Calu3 (cell line): ENCODE results near the gene KAT2B. TPM values are rescaled to one million over a fixed set of nuclear protein-coding genes. Genes with fewer than 3 reads are reported as not detected.

Experiments used
- BruUV-seq: library from RNA; stranded (reverse); fragments of 400-500 nt; replicated peaks from 2 replicates; lab custom pipeline; 2021; lab: Mats Ljungman, UMichigan
- CTCF ChIA-PET: fragments of 300-600 bp; sonication (Branson Sonifier 250); formaldehyde crosslinking; loops from one replicate; lab custom pipeline; 2022; ENCODE audit warnings: antibody characterized with exemption; lab: Charles Lee
- DNase-seq: peaks from one replicate; pipeline ENCODE4 v3.0.0; 2022
- H3K27ac Mint-ChIP-seq: one replicate; pipeline ENCODE4 v1.8.0; 2022; ENCODE audit warnings: mixed read lengths; ENCODE audit not compliant: unreplicated experiment
- H3K27me3 Mint-ChIP-seq: one replicate; pipeline ENCODE4 v1.8.0; 2022; ENCODE audit warnings: mixed read lengths; ENCODE audit not compliant: unreplicated experiment
- H3K36me3 Mint-ChIP-seq: one replicate; pipeline ENCODE4 v1.8.0; 2022; ENCODE audit warnings: mild to moderate bottlenecking, moderate library complexity, mixed read lengths; ENCODE audit not compliant: insufficient read depth, unreplicated experiment
- H3K4me1 Mint-ChIP-seq: one replicate; pipeline ENCODE4 v1.8.0; 2022; ENCODE audit warnings: mild to moderate bottlenecking, low read depth, mixed read lengths; ENCODE audit not compliant: unreplicated experiment
- H3K4me3 Mint-ChIP-seq: one replicate; pipeline ENCODE4 v1.8.0; 2022; ENCODE audit warnings: mild to moderate bottlenecking, low read depth, moderate library complexity, mixed read lengths; ENCODE audit not compliant: unreplicated experiment
- H3K9me3 Mint-ChIP-seq: one replicate; pipeline ENCODE4 v1.8.0; 2022; ENCODE audit warnings: low read depth, mixed read lengths; ENCODE audit not compliant: unreplicated experiment
- intact Hi-C: fragments of 100-400 bp; cut with micrococcal nuclease; formaldehyde crosslinking; loops from one replicate; pipeline ENCODE4 v1.10.0; 2022; ENCODE audit not compliant: unreplicated experiment
- total RNA-seq: library from RNA; stranded (reverse); gene quantifications from 2 replicates; pipeline ENCODE4 v1.2.3, GENCODE V29; 2022
- TF ChIP-seq, protein P1 (sequence below): fragments of 200-600 bp; IDR thresholded peaks from one replicate; pipeline ENCODE4 v1.8.0; 2022; ENCODE audit warnings: antibody characterized with exemption; ENCODE audit not compliant: unreplicated experiment

The KAT2B gene
- total RNA-seq, 1 experiment from 2014 or later = 13.8 TPM

DNA sequence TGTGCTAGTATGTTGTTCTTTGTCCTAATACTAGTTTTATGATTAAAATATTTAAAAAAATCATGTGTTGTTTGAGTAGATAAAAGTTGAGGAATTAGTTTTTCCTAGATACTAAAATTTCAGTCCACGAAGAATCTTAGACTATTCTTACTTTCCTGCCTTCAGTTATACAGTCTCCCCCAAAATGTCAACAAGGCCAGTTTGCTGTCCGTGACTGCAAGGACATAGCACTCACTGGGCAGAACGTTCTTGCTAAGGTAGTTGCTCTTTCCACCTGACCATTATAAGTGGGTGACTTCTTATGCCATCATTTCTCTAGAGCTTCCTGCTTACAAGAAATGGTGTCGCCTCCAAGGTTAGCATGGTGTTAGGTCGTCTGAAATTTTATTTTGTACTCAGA is 32.8 kb downstream of the KAT2B start:
- Mint-ChIP-seq H3K27me3 (no peaks in the 10 kb centered on the region), H3K36me3 (no peaks in the 10 kb centered on the region), H3K9me3 (no peaks in the 10 kb centered on the region), H3K27ac (no peak overlapping the region), H3K4me1 (peaks cover 7% of the 10 kb centered on the region), H3K4me3 (no peak overlapping the region)
- intact Hi-C loops = no loop called here
- DNase-seq = no peak
- BruUV-seq = no TSS peak
- CTCF ChIA-PET = no interaction called here
- TF ChIP-seq, protein P1, sequence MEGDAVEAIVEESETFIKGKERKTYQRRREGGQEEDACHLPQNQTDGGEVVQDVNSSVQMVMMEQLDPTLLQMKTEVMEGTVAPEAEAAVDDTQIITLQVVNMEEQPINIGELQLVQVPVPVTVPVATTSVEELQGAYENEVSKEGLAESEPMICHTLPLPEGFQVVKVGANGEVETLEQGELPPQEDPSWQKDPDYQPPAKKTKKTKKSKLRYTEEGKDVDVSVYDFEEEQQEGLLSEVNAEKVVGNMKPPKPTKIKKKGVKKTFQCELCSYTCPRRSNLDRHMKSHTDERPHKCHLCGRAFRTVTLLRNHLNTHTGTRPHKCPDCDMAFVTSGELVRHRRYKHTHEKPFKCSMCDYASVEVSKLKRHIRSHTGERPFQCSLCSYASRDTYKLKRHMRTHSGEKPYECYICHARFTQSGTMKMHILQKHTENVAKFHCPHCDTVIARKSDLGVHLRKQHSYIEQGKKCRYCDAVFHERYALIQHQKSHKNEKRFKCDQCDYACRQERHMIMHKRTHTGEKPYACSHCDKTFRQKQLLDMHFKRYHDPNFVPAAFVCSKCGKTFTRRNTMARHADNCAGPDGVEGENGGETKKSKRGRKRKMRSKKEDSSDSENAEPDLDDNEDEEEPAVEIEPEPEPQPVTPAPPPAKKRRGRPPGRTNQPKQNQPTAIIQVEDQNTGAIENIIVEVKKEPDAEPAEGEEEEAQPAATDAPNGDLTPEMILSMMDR = no peak

DNA sequence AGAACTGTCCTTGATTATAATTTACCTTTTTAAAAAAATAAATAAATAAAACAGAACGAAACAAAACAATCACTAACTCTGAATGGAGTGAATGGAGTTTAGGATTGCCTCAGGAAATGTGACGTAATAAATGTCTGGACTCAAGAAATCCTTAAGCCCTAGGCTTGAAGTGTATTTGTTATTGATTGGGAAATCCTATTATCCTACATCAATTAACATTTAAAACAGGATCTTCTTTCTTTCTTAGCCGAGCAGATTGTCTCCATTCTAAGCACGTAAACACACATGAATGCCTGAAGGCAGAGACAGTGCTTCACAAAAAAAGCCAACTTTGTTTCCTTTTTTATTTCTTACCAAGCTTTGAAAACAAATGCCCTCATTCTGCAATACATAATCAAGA is 33.4 kb downstream of the KAT2B start:
- Mint-ChIP-seq H3K27me3 (no peaks in the 10 kb centered on the region), H3K4me3 (no peak overlapping the region), H3K27ac (no peak overlapping the region), H3K36me3 (no peaks in the 10 kb centered on the region), H3K9me3 (no peaks in the 10 kb centered on the region), H3K4me1 (peaks cover under 1% of the 10 kb centered on the region)
- CTCF ChIA-PET = no interaction called here
- TF ChIP-seq, protein P1 = no peak
- BruUV-seq = no TSS peak
- DNase-seq = no peak
- intact Hi-C loops = no loop called here

DNA sequence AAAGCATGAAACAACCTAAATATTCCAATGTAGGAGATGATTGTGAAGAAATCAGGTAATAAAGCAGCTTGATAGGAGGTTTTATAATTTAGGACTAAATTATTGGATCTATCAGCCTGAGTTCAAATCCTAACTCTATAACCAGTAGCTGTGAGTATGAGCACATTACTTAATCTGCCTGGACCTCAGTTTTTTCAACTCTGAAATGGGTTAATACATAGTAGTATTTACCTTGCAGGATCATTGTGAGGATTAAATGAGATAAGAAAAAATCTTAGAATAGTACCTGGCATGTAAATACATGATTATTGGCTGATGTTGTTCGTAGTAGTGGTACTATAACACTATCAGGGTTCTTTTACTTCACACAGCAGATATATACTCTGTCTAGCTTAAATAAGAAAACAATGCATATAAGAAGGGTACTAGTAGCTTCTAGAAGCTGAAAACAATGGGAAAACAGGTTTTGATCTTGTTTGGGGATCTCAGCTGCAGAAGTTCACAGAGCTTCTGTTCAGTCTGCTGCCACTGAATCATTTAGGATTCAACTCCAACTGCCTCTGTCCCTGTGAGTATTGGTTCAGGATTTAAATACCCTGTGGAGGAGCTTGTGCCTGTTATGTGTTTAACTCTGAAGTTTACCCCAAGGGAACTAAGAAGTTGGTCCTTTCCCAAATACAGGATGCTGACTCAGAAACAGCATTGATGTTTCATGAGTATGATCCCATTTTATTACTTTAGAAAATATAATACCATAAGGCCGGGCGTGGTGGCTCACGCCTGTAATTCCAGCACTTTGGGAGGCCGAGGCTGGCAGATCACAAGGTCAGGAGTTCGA is 34.2 kb downstream of the KAT2B start:
- TF ChIP-seq, protein P1 = no peak
- Mint-ChIP-seq H3K27ac (no peak overlapping the region), H3K27me3 (no peaks in the 10 kb centered on the region), H3K4me1 (no peaks in the 10 kb centered on the region), H3K9me3 (no peaks in the 10 kb centered on the region), H3K4me3 (no peak overlapping the region), H3K36me3 (no peaks in the 10 kb centered on the region)
- CTCF ChIA-PET = no interaction called here
- BruUV-seq = no TSS peak
- intact Hi-C loops = no loop called here
- DNase-seq = no peak

DNA sequence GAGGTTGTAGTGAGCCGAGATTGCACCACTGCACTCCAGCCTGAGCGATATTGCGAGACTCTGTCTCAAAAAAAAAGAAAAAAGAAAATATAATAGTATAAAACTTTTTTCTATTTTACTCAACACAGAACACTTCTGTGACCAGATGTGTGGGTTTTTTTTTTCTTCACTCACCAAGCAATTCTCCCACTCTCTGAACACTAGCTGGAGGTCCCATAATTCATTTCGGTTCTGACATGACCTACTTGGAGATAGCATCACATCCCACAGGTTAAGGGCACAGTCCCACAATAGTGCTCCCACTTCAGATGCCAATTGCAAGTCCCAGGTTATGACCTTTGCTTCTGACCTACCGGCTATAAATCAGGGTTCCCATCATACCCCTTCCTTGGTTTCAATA is 35.0 kb downstream of the KAT2B start:
- TF ChIP-seq, protein P1 = no peak
- no peak for DNase-seq
- Mint-ChIP-seq H3K27ac (no peak overlapping the region), H3K9me3 (no peaks in the 10 kb centered on the region), H3K27me3 (no peaks in the 10 kb centered on the region), H3K36me3 (no peaks in the 10 kb centered on the region), H3K4me3 (no peak overlapping the region), H3K4me1 (no peaks in the 10 kb centered on the region)
- no TSS peak for BruUV-seq
- CTCF ChIA-PET = no interaction called here
- intact Hi-C loops = no loop called here
